CMK (cell line): ENCODE results near the gene RIMS4.
"Not testable (repeated sequence)": the region's sequence is repeated elsewhere in the genome, so short reads cannot be mapped to it uniquely, and the experiment has no call there.

Source experiments
- DNase-seq: peaks from one replicate; pipeline ENCODE4 v3.0.0-alpha.2; 2010; ENCODE audit warnings: low read depth

RIMS4 gene

DNA sequence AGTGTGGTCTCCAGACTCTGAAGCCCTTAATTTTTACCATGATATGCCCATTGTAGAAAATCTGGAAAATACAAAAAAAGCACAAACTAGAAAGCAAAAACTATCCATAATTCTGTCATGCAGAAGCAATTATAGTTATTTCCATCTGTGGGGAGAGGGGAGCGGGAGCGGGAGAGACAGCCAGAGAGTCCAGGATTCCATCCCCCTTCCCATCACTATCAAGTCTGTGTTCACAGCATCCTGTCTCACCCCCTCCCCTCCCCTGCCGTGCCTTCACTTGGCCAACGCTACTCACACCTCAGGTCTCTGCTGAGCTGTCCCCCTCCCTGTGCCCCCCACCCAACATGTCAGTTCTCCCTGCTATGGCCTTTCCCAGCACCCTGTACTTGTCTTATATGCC is 14.5 kb downstream of the RIMS4 start:
- no peak for DNase-seq

DNA sequence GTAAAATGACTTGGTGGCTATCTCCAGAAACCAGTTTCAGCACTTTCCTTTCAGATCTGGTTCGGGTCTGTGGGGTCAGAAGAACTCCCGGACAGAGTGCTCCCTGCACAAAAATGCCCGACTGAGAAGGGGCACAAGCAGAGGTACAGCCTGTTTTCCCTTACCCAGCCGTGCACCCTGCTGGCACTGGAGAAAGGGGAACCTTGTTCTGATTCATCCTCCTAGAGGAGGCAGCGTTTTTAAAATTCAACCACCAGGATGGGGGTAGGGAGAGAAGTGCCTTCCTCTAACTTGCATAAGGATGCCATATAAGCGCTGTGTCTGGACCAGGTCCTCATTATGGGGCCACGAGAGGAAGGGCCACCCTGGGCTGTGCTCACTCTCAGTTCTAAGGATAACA is 17.6 kb downstream of the RIMS4 start:
- DNase-seq: no peak

- no peak for DNase-seq
Measured at GRCh38 chr20:44790638-44791393, 19.5 kb downstream of the RIMS4 start.

GRCh38 chr20:44788706-44789456 is 21.5 kb downstream of the RIMS4 start:
- no peak for DNase-seq

DNA sequence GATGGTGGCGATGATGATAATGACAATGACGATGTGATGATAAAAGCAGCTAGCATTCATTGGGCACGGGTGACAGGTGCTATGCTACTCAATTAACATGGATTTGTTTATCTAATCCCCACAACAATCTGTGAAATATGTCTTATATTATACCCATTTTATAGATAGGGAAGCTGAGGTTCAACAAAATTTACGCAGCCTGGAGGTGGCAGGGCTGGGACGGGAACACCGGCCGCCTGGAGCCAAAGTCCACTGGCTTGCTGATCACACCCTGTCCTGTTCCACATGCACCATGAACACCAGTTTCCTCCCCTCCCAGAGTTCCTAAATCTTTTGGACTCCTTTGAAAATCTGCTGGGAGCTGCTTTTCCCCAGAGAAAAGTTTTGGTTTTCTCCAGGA is 23.0 kb downstream of the RIMS4 start:
- no peak for DNase-seq

- DNase-seq: no peak
Measured at GRCh38 chr20:44785768-44786167, 24.6 kb downstream of the RIMS4 start.

- no peak for DNase-seq
Measured at GRCh38 chr20:44784688-44785087, 25.7 kb downstream of the RIMS4 start.

DNA sequence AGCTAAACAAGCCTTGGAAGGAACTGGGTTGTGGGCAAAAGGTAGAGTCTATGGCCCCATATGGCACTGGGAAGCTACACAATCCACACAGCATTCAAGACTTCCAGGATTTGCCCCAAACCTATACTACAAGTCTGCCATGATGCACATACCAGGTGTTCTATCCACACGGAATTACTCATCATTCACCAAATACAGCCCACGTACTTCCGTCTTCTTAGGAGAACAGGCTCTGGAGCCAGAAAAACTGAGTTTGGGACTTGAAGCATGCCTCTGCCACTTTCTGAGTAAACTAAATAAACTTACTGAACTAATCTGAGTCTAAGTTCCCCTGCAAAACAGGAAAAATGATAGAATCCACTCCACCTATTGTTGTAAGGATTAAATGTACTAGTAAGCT is 28.6 kb downstream of the RIMS4 start:
- no peak for DNase-seq

- no peak for DNase-seq
Measured at GRCh38 chr20:44781118-44781517, 29.2 kb downstream of the RIMS4 start.

DNA sequence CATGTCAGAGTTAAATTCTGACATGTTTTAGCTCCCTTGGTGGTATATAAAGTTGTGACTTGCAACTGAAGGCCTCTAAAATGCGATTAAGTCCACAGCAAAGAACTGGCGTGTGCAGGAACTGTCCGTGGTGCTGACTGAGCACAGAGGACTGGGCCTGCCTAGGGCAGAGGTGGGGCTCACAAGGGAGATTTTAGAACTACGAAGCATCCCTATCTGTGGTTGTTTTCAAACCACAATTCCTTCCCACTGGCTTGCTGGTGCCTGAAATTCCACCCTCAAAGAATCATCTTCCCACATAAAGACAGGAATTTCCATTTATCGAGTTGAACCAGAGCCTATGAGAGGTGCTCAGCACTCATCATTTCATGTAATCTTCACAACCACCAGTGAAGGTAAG is 30.1 kb downstream of the RIMS4 start:
- DNase-seq: peak; percentile 21

DNA sequence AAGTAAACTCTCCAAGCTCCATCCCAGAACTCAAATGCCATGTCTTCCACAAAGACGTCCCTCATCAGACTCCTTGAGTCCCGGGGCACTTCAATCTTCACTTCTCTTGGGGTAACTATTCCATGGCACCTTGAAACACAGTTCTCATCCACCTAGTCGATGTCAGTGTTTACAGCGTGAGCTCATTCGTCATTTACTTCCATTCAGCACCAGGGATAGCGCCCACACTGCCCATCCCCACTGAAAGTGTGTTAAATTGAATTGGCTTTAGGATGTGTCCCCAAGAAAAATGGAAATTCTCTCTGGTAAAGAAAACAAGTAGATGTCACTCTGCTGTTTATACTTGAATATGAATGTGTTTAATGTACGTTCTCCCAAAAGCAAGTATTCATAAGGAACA is 33.4 kb downstream of the RIMS4 start:
- DNase-seq: no peak

DNA sequence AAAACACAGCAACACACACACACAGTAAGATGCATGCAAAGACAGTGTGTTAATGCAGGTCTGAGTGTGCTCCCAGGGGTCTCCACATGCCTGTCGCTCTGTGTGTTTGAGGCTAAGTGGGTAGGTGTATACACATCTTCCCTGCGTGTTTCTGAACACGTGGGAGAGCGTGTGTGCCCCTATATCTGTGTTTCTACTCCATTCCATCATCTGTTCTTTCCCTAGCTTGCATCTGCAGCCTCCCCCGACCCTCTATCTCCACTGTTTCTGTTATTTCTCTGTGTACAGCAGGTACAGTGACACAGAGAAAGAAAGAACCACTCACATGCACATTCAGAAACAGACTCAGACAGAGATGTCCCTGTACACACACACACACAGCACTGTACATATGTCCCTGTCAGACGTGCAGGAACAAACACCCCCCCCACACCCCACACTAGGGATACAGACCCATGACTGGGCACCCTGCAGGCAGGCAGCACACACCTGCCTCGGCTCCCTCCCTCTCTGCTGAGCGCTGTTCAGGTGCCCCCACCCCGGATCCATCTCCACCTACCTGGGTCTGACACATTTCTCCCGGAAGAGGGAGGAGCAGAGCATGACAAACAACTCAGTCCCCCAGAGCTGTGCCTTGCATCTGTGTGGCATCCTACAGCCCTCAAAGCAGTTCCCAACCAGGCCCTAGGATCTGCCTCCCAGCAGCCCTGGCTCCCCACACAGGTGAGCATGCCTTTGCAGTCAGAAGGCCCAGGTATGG is 37.1 kb downstream of the RIMS4 start:
- DNase-seq: no peak

DNA sequence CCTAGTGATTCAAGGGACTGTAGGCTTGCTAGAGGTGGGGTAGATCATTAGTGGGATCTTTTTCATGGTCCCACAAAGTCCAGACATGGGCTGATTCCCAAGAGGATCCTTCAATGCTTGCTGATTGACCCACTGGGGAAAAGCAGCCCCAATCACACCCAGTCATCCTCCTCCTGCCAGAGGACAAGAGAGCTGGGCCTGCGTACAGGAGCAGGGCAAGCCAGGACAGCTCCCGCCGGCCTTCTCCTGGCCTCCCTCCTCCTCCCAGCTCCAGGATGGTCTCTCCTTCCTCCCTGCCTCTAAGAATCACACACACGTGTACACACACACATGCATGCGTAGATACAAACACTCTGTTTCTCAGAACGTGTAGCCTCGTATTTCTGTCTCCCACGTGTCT is 37.7 kb downstream of the RIMS4 start:
- DNase-seq: no peak

- DNase-seq: no peak
Measured at GRCh38 chr20:44771172-44771535, 39.2 kb downstream of the RIMS4 start.

DNA sequence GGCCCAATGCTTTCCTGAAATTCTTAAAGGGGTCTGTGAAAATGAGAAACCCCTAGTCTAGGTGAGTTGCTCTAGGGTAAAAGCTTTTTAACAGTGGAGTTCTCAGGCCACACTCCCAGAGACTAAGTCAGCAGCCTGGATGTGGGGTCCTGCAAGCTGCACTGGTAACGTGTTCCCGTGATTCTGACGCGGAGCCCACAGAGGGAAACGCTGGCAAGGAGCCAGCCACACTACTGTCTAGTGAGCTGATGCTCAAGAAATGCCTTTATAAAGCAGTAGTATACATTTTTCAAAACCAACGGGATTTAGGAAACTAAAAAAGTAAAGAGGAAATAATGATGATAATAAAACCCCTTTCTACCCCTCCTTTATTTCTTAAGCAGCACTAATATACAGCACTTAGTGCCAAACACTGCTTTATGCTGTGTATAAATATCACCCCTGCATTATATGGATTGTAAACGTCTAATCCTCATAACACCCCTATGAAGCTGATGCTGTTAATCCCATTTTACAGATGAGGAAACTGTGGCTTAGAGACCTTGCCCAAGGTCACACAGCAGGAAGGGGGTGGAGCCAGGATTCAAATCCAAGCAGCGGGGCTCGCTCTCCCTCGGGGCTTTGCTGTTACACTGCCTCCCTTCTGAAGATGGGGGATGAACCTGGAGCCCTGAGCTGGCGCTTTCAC is 39.7 kb downstream of the RIMS4 start:
- no peak for DNase-seq

DNA sequence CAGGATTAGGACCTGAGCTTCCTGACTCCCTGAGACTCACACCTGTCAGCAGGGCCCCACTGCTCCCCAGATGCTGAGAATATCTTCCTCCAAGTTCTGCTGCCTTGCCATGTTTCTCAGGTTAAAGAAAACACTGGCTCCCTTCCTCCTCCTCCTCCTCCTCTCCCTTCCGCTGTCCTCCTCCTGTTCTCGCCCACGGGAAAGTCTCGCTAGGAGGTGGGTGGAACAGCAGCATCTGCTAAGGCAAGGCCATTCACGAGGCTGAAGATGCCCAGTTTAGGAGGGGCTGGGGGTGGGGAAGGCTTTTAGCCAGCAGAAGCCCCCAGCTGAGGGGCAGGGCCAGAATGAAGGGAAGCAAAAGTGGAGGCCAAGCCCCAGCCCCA is 40.9 kb downstream of the RIMS4 start:
- DNase-seq: no peak

GRCh38 chr20:44768854-44769480 is 41.4 kb downstream of the RIMS4 start:
- DNase-seq: no peak

GRCh38 chr20:44768256-44768655 is 42.1 kb downstream of the RIMS4 start:
- no peak for DNase-seq

- DNase-seq: no peak
Measured at GRCh38 chr20:44765701-44766347, 44.5 kb downstream of the RIMS4 start.

GRCh38 chr20:44765091-44765490 is 45.3 kb downstream of the RIMS4 start:
- no peak for DNase-seq

GRCh38 chr20:44763798-44764197 is 46.5 kb downstream of the RIMS4 start:
- not testable (repeated sequence) for DNase-seq
